Stimulated activated CD4-positive, alpha-beta T cell treated with anti-CD3 and anti-CD28 coated beads, Interleukin-12 subunit alpha, Interleukin-12 subunit beta, amount 100 ng/mL, for 4 hours (primary cell): ENCODE data around the gene TBCK.
"Not testable (repeated sequence)": the region's sequence is repeated elsewhere in the genome, so short reads cannot be mapped to it uniquely, and the experiment has no call there.

Experiments
- DNase-seq: peaks from one replicate; pipeline ENCODE4 v3.0.0-alpha.2; 2020

Gene TBCK

DNA sequence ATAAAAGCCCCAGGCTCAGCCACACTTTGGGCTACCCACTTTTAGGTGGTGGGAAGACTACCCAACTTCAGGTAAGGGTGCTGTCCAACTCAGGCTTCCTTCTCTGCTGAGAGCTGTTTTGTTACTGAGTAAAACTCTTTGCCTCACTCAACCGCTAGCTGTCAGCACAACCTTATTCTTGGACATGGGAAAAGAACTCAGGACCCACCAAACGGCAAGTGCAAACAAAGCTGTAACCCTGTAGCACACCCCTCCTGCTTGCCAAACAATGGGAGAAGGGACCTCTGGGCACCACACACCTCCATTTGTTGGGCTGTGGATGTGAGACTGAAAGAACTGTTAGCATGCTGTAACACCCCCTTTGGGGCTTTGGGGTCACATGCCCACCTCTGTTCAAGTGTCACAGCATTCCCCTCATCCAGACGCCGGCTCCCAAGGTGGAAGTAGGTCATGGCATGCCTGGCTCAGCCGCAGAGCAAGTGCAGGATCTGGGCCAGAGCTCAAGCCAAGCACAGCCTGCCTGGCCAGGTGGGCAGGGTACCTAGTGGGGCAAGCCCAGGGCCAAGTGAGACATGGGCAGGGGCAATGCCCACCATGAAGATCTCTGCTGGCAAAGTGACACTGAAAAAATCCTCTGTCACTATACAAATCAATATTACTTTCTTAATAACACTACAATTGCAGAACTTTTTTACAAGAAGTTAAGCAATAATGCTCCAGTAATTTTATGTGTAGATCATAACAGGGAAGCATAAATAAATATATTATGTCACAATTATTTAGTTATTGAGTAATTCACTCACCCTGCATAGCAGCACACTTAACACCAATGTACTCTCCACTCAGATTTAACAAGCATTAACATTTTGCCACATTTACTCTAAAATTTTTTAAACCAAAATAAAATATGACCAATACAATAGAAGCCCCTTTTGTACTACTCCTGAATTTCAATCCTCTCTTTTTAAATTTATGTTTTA is 107.2 kb downstream of the TBCK start:
- no peak for DNase-seq

DNA sequence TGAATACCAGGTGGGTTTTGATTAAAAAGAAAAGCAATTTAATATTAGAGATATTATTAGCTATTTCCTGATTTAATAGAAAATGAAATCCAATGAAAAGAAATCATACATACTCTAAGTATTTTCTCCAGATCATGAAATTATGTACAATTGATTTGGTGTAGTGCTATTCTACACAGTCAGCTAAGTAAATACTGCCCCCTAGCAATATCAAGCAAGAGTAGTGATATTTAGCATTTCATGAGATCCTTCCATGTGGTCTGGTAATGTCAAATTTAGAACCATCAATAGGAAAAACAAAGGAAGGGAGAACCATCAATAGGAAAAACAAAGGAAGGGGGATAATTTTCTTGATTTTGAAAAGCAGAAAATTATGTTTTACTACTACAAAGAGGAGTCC is 114.6 kb downstream of the TBCK start:
- DNase-seq = no peak

DNA sequence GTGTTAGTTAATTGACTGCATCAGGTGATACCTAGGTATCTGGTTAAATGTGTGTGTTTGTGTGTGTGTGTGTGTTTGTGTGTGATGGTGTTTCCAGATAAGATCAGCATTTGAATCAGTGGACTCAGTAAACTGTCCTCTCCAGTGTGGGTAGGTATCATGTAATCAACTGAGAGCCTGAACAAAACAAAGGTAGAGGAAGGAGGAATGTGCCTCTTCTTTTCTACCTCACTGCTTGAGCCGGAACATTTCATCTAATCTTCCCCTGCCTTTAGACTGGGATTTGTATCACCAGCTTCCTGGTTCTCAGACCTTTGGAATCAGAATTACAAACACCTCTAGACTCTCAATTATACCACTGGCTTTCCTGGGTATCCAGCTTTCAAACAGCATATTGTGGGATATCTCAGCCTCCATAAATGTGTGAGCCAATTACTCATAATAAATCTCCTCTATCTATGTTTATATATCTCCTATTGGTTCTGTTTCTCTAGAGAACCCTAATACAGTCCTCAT is 120.5 kb downstream of the TBCK start:
- DNase-seq = no peak

DNA sequence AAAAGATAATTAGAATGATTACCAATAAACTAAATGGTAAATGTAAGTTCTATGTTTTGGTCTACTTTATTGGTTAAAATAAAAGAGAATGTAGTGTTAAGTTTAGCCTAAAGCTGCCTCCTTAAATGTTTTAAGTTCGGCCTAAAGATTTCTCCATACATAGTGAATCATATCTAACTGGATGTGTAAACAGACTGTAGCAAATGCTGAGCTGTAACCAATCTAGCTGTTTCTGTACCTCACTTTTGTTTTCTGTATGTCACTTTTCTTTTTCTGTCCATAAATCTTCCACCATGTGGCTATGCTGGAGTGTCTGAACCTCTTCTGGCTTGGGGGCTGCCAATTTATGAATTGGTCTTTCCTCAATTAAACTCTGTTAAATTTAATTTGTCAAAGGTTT is 121.2 kb downstream of the TBCK start:
- no peak for DNase-seq

DNA sequence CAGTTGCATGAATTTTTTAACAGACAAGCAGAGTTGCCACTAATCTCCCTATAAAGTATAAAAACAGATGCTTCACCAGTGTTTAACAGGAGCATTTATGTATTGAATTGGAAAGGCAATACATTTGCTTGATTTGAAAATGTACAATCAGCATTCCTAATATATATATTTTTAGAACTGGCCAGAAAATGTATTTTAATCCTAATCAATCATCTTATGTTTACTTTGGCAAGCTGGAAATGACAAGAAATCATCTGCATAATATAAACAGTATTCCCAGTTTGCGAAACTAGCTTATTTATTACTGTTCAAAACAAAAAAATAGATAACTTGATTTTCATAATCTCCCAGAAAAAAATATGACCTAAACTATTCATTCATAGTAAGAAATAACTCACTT is 123.9 kb downstream of the TBCK start:
- DNase-seq = no peak

DNA sequence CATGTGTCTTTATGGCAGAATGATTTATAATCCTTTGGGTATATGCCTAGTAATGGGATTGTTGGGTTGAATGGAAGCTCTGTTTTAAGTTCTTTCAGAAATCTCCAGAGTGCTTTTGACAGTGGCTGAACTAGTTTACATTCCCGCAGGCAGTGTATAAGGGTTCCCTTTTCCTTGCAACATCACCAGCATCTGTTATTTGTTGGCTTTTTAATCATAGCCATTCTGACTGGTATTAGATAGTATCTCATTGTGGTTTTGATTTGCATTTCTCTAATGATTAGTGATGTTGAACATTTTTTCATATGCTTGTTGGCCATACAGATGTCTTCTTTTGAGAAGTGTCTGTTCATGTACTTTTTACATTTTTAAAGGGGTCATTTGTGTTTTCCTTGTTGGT is 129.8 kb downstream of the TBCK start:
- no peak for DNase-seq

DNA sequence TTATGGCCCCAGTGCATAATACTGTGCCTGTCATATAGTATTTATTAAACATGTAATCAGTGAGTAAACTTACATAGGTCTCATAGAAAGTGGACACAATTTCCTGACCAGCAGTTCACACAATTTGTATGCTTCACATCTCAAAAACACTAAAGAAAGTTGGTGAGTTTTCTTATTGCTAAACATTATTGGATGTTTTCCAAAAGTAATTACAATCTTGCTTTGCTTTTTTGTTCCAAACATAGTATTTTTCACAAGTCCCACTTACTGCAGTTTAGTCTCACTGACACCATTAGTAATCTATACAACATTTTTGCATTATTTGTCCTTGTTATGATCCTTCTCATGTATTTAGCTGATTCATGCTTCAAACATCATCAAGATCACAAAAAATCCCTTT is 132.5 kb downstream of the TBCK start:
- DNase-seq = no peak

DNA sequence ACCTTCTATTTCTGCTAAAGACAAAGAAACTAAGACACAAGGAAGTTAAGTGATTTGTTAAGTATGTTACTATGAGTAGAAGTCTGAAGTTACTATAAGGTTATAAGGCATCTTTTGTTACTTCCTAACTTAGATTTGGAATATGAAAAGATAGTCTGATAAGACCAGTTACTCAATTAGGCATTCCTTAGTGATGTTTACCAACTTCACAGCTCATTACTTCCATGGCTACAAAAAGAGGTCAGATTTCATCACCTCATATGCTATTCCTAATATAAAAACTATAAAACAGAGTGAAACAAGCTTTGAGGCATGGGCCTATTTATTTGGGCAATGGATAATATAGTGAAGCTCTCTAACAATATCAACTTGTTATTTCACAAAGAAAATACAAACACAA is 143.1 kb downstream of the TBCK start:
- DNase-seq = no peak

DNA sequence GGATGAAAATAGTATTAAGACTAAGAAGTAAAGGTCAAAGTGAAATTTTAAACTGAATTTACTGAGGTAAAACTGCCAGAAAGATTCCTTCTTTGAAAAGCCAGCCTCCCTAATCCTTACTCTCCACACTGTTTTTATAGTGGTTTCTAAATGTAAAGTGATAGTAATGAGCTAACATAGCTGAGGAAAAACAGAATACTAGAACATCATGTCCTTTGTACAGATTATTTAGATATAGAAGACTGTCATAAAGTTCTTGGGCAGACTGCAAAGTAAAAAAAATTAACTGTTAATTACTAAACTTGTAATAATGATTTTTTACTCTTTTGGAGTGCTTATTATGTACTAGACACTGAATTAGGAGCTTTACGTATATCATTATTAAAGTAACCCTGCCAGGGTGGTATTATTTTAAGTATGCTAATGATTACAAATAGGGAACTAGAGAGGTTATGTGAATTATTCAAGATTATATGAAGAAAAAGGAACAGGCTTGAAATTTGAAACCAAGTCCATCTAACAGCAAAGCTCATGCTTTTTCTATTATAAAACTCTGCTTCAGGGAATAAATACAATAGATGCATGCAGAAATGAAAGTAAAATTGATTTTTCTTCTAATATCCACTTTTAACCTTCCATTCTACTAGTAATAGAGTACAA is 150.5 kb downstream of the TBCK start:
- no peak for DNase-seq

DNA sequence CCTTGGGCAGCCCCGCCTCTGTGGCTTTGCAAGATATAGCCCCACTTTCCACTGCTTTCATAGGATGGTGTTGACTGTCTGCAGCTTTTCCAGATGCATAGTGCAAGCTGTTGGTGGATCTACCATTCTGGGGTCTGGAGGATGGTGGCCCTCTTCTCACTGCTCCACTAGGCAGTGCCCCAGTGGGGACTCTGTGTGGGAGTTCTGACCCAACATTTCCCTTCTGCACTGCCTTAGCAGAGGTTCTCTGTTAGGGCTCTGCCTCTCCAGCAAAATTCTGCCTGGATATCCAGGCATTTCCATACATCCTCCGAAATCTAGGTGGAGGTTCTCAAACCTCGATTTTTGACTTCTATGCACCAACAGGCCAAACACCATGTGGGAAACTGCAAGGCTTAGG is 153.7 kb downstream of the TBCK start:
- no peak for DNase-seq

DNA sequence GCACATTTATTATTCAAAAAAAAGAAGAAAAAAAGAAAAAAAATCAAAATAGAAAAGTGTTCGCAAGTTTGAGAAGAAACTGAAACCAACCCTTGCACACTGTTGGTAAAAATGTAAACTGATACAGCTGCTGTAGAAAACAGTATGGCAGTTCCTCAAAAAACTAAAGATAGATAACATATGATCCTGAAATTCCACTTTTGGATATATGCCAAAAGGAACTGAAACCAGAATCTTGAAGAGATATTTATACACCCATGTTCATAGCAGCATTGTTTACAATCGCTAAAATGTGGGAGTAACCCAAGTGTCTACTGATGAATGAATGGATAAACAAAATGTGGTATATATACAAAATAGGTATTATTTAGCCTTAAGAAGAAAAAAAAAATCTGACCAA is 155.4 kb downstream of the TBCK start:
- no peak for DNase-seq

DNA sequence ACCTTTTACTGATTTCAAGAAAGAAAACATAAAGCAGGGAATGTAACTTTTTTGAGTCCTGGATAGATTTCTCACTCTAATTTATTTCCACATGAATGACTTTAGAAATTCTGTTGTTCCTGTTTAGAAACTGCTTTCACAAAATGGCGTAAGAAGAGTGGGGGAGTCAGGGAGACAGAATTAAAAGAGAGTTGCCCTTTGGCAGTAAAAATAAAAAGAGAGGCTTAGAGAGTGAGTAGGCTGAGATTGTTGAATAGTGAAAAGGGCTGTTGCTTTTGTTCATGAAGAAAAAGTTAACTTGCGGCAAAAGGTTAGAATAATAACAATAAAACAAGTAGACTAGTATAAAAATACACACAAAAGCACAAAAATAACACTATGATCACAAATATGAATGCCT is 166.1 kb downstream of the TBCK start:
- DNase-seq = no peak

DNA sequence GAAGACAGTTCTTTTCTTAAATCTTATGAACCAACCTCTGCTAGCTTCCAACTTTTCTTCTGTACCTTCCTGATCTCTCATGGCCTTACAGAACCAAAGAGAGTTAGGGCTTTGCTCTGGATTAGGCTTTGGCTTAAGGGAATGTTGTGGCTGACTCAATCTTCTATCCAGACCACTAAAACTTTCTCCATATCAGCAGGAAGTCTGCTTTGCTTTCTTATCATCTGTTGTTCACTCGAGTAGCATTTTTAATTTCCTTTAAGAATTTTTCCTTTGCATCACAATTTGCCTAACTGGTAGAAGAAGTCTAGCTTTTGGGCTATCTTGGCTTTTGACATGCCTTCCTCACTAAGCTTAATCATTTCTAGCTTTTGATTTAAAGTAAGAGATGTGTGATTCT is 167.0 kb downstream of the TBCK start:
- DNase-seq = no peak

DNA sequence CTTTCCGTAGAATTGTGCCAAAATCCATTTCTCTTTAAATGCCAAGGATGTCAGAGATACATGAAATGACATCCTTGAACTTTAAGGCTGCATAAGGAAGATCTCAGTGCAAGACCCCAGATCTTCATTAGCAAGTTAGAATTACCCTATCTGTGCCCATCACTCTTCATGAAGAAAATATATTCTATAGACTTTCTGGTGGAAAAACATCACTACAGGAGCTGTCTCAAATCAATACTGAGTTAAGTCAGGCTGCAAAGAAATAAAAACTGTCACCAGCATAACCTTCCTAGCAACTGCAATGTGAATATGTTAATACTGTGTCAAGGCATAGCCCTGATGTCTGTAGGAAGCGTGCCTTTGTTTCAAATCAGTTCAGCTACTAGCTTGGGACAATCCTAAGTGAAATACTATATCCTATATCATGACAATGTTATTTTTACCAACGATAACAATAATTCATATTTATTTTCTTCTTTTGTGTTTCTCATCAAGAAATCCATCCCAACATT is 173.3 kb downstream of the TBCK start:
- no peak for DNase-seq

DNA sequence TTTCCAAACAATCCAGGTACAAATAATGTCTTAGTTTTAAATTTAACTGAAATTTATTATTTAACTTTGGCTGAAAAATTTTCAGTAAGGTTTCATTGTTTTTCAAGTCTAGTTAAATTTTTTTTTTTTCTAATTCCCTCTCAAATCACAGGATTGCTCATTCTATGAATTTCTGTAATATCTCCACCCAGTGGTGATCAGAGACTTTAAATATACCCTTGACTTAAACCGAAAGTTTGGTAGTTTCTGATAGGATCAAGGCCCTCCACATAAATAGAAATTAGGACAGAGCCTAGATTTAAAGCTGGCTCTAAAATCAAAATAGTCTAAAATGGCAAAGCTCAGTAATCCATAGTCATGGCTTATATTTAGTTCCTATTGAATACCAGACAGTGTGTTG is 175.4 kb downstream of the TBCK start:
- DNase-seq = no peak

DNA sequence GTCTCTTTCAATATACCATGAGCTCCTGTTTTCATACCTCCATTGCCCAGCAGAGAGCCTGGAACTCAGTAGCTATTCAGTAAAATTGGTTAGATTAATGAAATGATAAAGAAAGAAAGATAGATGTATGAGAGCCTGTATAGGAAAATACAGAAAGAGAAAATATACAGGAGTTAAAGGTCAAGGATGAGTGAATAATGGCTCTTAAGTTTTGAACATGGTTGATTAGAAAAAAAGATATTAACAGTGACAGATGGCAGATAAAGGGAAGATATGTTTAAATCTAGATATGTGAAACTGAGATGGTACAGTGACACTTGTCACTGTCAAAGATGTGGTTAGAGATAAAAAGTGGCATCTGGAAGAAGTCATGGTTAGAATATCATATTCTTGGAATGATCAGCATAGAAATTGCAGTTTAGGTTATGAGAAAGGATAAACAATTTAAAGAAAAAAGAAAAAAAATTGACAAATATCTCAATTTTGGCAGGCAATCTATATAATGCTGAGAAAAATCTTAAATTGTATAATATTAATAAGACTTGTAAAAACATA is 179.2 kb downstream of the TBCK start:
- DNase-seq = no peak

DNA sequence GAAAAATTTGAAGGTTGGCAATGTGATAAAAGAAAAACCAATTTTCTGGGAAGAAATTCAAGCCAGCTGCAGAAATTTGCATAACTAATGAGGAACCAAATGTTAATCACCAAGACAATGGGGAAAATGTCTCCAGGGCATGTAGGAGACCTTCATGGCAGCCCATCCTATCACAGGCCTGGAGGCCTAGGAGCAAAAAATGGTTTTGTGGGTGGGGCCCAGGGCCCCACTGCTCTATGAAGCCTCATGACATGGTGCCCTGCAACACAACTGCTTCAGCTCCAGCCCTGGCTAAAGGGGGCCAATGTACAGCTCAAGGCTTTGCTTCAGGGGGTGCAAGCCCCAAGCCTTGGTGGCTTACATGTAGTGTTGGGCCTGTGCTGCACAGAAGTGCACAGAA is 184.0 kb downstream of the TBCK start:
- DNase-seq = no peak

DNA sequence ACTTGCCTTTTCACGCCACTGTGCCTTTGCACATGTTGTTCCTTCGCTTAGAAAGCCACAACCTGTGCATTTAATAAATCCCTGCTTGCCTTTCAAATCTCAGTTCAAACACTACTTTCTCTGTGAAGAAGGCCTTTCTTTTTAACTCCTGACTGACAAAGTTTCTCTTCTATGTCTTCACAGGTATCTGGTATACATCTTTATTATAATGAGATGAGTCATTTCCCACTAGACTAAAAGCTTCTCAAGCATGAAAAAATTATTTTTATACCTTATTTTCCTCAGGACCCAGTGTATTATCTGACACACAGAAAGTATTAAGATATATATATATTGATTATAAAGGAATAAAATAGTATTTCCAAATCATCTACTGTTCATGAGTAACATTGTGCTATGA is 189.9 kb downstream of the TBCK start:
- DNase-seq = no peak

DNA sequence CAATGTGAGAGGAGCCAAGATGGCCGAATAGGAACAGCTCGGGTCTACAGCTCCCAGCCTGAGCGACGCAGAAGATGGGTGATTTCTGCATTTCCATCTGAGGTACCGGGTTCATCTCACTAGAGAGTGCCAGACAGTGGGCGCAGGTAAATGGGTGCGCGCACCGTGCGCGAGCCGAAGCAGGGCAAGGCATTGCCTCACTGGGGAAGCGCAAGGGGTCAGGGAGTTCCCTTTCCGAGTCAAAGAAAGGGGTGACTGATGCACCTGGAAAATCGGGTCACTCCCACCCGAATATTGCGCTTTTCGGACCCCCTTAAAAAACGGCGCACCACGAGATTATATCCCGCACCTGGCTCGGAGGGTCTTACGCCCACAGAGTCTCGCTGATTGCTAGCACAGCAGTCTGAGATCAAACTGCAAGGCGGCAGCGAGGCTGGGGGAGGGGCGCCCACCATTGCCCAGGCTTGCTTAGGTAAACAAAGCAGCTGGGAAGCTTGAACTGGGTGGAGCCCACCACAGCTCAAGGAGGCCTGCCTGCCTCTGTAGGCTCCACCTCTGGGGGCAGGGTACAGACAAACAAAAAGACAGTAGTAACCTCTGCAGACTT is 196.0 kb downstream of the TBCK start:
- DNase-seq = not testable (repeated sequence)

DNA sequence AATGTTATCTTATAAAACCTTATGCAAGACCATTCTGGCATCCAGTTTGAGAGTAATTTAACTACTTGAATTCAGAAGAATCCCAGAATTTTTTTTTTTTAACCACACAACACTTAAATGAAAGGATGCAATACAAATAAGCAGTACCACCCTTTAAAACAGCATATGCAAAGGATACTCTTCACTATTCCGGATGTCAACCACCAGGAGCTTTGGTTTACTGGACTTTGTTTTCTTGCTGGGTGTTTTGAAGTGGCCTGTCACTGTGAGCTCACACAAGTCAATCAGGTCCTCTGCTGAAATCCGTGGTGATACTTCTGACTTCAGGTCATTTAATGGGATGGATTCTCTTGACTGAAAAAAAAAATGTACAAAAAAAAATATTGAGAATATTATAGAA is 200.0 kb downstream of the TBCK start:
- no peak for DNase-seq

DNA sequence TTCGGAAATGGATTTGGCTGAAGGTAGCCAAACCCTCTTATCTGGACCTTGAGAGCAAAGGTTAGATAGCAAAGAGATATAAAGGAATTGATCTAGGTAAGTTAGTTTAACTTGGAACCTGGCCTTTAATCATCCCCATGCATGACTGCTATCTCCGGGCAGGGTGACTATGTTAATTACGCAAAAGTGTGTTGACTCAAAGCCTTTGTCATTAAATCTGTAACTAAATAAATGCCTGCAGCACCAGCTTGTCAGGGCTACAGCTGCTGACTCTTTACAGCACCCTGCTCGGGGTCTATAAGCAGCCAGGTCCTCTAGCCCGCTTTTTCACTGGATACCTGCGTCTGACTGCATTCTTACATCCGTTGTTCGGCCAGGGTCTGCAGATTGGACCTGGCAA is 201.7 kb downstream of the TBCK start:
- DNase-seq = no peak

DNA sequence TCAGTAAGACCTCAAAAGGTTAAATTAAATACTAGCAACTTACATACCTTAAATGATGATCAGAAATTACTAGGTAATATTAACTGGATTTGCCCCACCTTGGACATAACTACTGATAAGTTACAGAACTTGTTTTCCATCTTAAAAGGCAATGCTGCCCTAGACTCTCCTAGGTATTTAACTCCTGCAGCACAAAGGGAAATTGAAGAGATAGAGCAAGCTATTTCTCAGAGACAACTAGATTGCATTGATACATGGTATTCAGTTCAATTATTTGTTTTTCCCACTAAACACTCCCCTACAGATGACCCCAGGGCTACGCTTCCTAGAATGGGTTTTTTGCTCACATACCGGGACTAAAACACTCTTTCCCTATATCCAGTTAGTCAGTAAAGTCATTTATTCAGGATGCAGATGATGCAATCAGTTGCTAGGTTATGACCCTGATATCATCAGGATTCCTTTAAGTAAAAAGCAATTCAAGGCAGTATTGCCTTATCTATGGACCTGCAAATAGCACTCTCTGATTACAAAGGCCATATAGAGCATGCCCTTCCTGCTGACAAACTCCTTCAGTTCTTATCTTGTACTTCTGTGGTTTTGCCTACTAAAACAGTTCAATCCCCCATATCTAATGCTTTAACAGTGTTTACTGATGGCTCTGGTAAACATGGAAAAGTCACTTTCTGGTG is 204.1 kb downstream of the TBCK start:
- not testable (repeated sequence) for DNase-seq

DNA sequence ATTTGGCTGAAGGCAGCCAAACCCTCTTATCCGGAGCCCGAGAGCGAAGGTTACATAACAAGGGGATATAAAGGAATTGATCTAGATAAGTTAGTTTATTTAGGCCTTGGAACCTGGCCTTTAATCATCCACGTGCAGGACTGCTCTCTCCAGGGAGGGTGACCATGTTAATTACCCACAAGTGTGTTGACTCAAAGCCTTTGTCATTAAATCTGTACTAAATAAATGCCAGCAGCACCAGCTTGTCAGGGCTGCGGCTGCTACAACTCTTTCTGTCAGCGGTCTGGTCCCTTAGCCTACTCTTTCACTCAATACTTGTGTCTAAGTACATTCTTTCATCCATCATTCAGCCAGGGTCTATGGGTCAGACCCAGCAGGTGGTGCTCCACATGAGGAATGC is 206.1 kb downstream of the TBCK start:
- no peak for DNase-seq
